TTC549 (cell line): Measurements from ENCODE around the gene G6PC1.
"Not testable (repeated sequence)": the region's sequence is repeated elsewhere in the genome, so short reads cannot be mapped to it uniquely, and the experiment has no call there.

Experiments
- FAIRE-seq: peaks from 2 replicates; lab custom pipeline; 2012; peaks lifted over from hg19 to GRCh38; lab: Jason Lieb, UNC

G6PC1 gene

DNA sequence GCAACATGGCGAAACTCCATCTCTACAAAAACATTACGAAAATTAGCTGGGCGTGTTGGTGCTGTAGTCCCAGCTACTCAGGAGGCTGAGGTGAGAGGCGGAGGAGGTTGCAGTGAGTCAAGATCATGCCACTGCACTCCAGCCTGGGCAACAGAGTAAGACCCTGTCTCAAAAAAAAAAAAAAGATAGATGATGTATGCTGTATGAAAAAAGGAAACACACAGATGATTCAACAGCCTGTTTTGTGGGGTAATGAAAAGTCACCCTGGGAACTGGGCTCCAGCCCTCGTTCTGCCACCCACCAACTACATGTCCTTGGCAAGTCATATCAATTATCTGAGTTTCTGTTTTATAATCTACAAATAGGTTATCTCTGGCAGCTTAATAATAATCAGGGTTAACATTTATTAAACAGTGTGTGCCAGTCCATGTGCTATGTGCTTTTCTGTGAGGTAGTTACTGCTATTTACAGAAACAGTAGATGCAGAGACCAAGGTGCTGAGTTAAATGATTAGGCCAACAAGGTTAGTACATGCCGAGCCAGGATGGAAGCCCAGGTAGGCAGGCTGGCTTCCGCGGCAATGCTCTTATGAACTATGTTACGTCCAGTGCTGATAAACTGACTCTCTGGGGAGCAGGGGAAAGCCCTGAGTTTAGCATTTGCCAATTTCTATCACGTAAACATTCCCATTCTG lies 1.1 kb downstream of the G6PC1 start:
- FAIRE-seq, result no peak

DNA sequence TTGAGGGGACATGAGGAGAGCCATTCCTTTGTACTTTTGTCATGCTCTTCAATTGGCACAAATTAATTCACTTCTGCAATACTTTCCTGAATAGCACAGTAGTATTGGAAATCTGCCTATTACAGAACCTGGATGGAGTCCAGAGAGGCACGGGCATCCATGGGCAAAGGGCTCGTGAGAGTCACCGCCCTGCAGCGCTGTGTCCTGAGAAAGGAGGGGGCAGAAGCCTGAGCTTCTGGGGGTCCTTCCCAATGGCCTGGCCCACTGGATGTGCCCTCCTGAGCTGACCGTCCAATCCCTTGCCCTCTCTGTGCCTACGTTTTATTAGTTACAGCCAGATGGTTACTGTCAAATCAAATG lies 3.5 kb downstream of the G6PC1 start:
- FAIRE-seq, result no peak

DNA sequence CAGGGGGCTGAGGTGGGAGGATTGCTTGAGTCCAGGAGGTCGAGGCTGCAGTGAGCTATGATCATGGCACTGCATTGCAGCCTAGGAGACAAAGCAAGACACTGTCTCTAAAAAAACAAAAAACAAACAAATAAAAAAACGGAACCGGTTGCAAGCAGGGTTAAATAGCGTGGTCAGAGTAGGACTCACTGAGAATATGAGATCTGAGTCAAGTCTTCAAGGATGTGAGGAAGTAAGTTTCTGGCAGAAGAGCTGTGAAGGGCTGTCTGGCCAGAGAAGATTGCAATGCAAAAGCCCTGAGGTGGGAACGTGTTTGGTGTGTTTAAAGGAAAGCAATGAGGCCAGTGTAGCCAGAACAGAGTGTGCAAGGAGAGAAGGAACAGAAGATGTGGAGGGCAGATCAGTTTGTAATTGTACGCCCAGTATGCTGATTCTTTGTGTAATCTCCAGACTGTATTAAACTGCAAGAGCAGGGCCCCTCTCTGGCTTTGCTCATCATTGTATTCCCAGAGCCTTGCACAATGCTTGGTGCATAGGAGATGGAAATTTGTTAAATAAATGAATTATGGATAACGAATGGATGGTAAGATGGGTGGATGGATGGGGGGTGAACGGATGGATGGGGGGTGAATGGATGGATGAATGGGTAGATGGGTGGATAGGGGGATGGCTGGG lies 6.3 kb downstream of the G6PC1 start:
- no peak for FAIRE-seq

DNA sequence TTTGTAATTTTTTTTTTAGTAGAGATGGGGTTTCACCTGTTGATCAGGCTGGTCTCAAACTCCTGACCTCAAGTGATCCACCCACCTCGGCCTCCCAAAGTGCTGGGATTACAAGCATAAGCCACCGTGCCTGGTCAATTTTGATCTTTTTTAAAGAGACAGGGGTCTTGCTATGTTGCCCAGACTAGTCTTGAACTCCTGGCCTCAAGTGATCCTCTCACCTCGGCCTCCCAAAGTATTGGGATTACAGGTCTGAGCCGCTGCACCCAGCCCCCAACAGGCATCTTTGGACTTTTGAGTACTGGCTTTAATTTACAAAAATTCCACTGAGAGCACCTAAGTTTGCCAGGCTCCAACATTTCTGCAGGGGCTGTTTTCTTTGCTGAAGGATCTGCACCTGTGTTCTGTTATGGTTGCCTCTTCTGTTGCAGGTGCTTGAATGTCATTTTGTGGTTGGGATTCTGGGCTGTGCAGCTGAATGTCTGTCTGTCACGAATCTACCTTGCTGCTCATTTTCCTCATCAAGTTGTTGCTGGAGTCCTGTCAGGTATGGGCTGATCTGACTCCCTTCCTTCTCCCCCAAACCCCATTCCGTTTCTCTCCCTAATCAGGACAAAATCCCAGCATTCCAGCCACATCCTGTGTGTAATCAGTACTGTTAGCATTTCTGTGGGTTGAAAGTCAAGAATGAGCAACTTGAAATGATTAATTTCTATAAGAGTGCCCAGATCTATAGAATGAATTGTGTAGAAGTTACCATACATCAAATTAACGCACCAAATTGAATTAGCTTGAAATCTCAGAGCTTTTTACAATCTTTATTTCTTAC lies 8.5 kb downstream of the G6PC1 start:
- no peak for FAIRE-seq

DNA sequence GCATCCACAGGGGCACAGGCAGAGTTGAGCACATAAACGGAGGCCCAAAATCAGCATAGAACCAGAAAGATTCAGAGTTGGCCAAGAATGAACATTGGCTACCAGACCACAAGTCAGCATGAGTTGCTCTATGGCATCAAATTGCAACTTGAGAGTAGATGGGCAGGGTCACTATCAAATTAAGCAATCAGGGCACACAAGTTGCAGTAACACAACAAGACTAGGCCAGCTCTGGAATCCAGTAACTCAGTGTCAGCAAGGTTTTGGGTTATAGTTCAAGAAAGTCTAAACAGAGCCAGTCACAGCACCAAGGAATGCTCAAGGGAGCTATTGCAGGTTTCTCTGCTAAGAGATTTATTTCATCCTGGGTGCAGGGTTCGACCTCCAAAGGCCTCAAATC lies 12.9 kb downstream of the G6PC1 start:
- FAIRE-seq, result no peak

DNA sequence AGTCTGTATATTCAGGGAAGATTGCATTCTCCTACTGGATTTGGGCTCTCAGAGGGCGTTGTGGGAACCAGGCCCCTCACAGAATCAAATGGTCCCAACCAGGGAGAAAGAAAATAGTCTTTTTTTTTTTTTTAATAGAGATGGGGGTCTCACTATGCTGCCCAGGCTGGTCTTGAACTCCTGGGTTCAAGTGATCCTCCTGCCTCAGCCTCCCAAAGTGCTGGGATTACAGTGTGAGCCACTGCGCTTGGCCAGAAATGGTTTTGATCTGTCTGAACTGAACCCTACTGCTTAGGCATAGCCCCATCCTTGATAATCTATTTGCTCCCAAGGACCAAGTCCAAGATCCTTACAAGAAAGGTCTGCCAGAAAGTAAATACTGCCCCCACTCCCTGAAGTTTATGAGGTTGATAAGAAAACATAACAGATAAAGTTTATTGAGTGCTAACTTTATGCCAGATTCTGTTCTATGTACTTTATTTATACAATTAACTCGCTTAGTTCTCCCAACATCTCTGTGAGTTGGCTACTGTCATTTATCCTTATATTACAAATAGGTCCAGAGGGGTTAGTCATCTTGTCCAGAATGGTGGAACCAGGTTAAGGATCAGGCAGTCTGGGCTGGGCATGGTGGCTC lies 13.5 kb downstream of the G6PC1 start:
- no peak for FAIRE-seq

DNA sequence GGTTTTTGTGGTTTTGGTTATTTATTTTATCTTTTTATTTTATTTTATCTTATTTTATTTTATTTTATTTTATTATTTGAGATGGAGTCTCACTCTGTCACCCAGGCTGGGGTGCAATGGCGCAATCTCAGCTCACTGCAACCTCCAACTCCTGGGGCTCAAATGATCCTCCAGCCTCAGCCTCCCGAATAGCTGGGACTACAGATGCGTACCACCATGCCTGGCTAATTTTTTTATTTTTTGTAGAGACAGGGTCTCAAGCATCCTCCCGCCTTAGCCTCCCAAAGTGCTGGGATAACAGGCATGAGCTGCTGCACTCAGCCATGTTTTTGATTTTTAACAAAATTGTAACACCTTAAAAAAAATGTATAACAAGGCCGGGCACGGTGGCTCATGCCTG lies 14.7 kb downstream of the G6PC1 start:
- not testable (repeated sequence) for FAIRE-seq

DNA sequence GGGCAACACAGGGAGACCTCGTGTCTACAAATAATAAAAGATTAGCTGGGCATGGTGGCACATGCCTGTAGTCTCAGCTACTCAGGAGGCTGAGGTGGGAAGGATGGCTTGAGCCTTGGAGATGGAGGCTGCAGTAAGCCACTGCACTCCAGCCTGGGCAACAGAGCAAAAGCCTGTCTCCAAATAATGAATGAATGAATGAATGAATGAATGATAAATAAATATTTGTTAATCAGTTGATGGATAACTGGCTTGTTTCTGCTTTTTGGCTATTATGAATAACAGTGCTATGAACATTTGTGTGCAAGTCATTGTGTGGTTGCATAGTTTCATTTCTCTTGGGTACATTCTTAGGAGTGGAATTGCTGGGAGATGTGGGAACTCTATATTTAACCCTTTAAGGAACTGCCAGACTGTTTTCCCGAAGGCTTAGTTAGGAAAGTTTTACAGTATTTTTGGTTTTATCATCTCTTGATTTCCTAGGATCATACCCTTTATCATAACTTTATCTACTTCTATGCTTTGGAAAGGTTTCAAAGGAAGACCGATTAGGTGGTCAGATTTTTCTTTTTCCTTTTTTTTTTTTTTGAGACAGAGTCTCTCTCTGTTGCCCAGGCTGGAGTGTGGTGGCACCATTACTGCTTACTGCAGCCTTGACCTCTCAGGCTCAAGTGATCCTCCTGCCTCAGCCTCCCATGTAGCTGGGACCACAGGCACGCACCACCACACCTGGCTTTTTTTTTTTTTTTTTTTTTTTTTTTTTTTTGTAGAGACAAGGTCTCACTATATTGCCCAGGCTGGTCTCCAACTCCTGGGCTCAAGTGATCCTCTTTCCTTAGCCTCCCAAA lies 16.0 kb downstream of the G6PC1 start:
- not testable (repeated sequence) for FAIRE-seq

DNA sequence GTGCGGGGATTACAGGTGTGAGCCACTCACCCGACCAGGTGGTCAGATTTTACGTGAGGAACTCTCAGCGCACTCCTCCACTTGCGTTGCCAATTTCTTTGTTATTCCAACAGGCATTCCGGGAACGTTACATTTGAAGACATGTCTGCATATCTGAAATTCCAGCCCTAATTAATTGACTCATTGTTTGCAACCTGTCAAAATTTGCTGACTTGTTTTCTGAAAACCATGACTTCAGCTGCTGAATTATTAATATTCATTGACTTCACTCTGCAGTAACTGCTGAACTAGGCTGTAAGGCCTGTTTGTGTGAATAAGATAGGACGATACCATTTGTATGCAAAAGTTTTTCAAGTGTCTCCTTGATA lies 16.6 kb downstream of the G6PC1 start:
- no peak for FAIRE-seq

DNA sequence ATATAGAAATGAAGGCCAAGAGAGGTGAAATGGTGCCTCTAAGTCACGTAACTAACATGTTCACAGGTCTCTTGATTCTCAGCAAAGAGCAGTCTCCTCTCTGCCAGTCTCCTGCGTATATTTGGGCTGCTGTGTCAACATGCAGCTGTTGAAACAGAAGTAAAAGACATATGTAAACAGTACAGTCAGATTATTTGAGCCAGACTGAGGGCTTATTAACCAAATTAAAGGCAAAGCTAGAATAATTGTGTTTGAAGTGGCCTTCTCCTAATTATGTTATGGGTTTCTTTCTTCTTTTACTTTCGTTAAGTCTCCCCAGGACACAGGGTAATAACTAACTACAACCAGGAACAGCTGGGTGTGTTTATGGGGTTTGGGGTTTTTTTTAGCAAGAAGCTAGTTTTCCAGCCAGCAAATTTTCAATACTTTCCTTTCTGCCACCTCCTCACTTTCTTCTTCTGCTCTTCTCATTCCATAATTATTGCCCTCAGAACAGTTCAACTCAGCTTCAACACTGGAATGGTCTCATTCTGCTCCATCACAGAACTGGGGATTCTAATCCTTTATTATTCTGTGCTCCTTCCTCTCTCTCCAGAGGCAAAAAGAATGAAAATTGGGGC lies 18.4 kb downstream of the G6PC1 start:
- no peak for FAIRE-seq

DNA sequence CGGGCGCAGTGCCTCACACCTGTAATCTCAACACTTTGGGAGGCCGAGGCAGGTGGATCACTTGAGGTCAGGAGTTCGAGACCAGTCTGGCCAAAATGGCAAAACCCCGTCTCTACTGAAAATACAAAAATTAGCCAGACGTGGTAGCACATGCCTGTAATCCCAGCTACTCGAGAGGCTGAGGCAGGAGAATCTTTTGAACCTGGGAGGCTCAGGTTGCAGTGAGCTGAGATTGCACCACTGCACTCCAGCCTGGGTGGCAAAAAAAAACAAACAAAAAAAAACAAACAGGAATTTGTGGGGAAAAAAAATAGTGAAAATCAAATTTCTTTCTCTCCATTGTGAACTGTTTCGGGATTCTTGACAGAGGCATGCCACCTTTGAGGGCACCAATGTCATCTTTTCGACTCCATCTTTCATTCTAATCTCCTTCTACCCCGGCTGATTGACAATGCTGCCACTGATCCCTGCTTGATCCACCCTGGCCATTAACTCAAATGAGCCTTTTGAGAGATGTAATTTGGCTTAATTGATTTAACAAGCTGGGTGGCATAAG lies 19.0 kb downstream of the G6PC1 start:
- FAIRE-seq, result not testable (repeated sequence)

DNA sequence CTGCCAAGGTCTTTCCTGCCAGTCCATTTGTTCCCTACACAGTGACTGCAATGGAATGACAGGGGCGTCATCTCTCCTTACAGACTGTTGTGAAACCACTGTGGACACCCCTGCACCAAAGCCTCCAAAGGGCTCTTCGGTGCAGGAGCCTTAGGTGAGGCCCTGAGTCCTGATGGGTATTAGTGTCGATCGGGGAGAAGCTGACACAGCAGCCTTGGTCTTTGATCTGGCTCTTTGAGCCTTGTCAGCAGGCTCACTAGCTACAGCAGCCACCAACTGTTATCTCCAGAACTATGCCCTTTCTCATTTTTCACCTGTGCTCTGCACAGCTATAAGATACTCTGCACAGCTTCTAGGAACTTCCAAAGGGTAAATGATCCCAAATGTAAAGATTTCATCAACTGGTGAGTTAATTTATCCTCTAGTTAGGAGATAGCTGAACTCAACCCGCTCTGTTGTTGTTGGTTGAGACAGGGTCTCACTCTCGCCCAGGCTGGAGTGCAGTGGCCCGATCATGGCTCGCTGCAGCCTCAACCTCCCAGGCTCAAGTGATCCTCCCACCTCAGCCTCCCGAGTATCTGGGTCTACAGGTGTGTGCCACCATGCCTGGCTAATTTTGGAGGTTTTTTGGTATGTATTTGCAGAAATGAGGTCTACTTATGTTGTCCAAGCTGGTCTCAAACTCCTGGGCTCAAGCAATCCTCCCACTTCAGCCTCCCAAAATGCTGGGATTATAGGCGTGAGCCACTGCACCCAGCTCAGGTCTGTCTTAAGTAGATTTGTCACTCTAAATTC lies 19.7 kb downstream of the G6PC1 start:
- FAIRE-seq, result no peak

DNA sequence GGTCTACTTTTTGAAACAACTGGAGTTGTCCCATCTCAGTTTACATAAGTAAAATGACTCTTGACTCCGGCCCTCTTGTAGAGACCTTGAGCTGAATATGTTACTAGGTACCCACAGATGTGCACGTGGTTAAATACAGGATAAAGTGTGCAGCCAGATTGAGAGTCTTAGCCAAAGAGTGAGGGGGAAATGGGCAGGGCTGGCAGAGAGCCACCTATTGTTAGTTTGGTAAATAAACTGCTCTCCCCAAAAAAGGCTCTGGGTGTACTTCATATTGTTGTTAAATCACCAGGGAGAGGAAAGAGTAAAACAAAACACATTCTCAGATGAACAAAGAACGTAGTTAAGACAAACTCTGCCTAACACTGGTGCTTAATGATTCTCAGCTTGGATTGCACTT lies 20.3 kb downstream of the G6PC1 start:
- no peak for FAIRE-seq

DNA sequence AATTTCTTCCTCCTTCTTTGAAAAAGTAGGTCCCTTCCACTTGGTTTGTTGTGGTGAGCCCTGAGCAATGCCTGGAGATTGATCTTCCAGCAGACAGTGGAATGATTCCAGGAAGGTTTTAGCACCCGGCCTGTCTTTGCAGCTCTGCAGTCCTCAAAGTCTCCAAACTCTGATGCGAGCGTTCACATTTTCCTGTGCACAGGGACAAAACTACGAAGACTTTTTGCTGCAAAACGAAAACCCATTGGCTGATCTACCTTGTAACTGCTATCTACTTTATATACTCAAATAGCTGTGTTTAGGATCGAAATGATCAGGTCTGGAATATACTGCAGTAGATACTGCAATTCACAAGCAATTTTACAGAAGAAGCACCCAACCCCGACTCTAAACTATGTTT lies 21.7 kb downstream of the G6PC1 start:
- FAIRE-seq, result no peak

DNA sequence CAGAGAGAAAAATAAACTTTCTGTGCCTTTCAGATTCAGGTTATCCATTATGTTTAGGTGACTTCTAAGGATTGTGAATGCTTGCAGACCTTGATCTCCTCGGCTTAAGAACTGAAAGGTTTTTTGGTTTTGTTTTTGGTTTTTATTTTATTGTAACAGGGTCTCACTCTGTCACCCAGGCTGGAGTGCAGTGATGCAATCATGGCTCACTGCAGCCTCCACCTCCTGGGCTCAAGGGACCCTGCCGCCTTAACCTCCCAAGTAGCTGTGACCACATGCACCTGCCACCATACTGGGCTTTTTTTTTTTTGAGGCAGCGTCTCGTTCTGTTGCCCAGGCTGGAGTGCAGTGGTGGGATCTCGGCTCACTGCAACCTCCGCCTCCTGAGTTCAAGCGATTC lies 22.9 kb downstream of the G6PC1 start:
- not testable (repeated sequence) for FAIRE-seq

DNA sequence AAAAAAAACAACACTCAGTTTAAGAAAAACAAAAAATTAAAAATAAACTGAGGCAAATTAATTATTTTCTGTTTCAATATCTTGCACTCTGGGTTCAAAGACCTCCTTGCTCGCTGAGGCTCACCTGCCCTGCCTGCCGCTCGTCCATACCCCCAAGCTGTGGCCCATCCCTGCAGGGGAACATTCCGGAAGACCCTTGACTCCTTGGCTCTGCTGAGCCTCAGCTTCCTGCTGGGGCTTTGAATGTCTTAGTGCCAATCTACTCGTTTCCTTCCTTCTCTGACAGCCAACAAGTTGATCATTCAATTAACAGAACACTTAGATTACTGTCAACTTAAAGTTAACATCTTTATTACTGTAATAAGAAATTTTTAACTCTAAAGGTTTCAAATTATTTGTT lies 24.3 kb downstream of the G6PC1 start:
- FAIRE-seq, result no peak

DNA sequence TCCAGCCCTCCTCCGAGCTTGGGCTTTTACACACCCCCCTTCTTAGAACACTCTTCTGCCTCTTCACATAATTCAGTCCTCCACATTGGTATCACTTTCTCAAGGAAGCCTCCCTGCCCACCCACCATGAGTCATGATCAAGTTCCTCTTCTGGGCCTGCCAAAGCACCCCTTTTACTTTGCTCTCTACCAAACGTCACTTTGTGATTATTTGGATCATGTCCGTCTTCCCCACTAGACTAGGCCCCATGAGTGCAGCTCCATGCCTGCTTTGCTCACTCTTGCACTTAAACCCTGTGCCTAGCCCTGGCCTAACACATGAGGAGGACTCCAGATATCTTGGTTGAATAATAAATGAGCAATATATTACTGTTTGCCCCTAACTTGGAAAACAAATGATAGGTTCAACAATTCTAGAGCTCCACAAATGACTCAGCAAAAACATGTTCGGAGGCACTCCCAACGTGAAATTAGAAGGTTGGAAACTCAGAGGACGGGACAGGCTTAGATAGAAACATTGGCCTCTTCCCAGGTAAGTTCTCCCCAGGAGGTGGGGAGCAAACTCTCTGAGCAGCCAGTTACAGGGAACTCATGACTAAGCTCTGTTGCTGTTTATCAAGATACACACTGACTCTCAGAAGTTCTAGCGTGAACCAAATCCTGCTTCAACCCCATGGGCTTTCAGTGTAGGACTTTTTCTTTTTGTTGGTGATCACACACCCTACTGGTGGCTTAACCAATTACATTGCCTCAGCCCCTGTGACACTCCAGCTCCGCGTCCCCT lies 28.3 kb downstream of the G6PC1 start:
- peak; percentile 69 for FAIRE-seq

DNA sequence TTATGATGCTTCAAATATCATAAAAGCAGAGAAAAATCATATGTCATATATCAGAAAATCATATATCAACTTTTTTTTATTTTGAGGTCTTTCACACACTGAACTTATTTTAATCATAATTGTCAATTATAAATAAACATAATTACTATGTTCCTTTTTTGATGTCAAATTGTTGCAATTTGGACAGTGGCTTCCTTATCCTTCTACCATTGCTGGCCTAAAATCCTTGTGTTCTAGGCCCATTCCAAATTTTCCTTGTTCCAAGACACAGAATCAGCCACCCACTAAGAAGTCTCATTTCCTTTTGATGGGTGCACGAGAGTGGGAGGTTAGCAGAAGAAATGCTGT lies 28.9 kb downstream of the G6PC1 start:
- FAIRE-seq, result no peak

DNA sequence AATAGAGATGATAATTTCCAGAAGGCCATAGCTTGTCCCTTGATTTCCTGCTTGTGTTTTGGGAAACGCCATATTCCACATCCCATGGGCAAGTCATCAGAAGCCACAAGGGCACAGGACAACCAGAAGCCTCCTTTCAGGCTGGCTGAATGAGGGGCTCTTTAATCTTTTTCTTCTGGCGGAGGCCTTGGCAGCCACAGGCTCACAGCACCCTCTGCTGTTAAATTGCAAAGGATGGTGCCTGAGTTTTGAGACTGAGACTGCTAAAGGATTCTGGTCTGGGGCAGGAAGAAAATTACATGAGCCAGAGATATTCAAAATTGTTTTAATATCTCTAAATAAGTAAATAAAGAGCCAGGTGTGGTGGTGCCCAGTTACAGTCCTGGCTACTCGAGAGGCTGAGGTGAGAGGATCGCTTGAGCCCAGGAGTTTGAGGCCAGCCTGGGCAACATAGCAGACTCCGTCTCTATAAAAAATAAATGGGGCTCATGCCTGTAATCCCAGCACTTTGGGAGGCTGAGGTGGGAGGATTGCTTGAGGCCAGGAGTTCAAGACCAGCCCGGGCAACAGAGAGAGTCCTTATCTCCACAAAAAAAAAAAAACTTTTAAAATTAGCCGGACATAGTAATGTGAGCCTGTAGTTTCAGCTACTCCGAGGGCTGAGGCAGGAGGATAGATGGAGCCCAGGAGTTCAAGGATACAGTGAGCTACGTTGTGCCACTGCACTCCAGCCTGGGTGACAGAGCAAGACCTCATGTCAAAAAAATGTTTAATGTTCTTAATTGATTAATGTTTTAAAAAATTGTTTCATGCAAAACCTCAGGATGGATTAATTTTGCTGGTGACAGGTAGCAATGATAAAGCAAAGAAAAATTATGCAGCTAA lies 37.4 kb downstream of the G6PC1 start:
- FAIRE-seq, result peak; percentile 77
